ENCODE measurements around the gene TRAK2.
A peak's percentile ranks its signal among the peaks of the same experiment; 100 is the strongest.

TRAK2 gene

DNA sequence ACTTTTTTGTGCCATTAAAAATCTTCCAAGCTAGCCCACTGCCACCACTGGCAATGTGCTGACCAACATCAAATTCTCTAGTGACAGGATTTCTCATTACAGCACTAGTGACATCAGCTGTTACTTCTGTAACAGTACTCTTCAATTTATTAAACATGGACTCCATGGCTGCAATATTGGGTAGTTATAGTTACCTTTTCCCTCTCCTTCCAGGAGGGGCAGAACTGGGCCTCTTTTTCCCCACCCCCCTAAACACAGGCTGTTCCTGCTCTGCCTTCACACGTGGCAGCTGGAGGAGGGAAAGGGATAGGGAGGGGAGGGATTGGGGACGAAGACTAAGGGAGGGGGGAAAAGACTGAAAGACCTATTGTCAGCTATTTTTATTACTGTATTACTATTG, 38.1 kb downstream of the TRAK2 start:
- peaks cover 14% of the 10 kb centered on the region for H3K36me3 Mint-ChIP-seq (ENCODE audit: low read depth)
- H3K27ac Mint-ChIP-seq: no peak overlapping the region
- no peak overlapping the region for H3K4me3 Mint-ChIP-seq

GRCh38 chr2:201411421-201411820, 39.8 kb downstream of the TRAK2 start:
- Mint-ChIP-seq H3K27me3 (ENCODE audit: low read depth) (no peaks in the 10 kb centered on the region), H3K36me3 (ENCODE audit: low read depth) (peaks cover 17% of the 10 kb centered on the region), H3K4me3 (no peak overlapping the region), H3K9me3 (no peaks in the 10 kb centered on the region), H3K4me1 (ENCODE audit: low read depth) (peaks cover 12% of the 10 kb centered on the region), H3K27ac (no peak overlapping the region)

More for the DNA sequence above, 38.1 kb downstream of the TRAK2 start:
- H3K4me1 Mint-ChIP-seq (ENCODE audit: low read depth): peaks cover 2% of the 10 kb centered on the region
- H3K9me3 Mint-ChIP-seq: no peaks in the 10 kb centered on the region
- no peaks in the 10 kb centered on the region for H3K27me3 Mint-ChIP-seq (ENCODE audit: low read depth)

DNA sequence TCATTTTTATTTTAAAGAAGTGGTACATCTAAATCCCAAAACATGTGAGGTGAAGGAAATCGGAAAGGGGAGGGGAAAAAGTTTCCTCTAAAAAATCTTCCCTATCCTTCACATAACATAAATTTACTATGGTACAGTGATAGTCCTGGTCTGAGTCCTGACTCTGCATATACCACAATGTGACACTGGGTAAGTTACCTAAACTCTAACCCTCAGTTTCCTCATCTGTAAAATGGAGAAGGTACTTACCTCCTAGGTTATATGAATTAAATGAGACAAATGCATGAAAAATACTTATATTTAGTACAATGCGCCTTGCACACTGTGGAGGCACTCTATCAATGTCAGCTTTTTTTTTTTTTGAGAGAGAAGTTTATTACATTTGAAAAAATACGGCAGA, 42.3 kb downstream of the TRAK2 start:
- Mint-ChIP-seq H3K9me3 (no peaks in the 10 kb centered on the region), H3K27me3 (ENCODE audit: low read depth) (no peaks in the 10 kb centered on the region), H3K4me3 (no peak overlapping the region), H3K4me1 (ENCODE audit: low read depth) (peaks cover 29% of the 10 kb centered on the region), H3K27ac (no peak overlapping the region), H3K36me3 (ENCODE audit: low read depth) (peaks cover 20% of the 10 kb centered on the region)

GRCh38 chr2:201407265-201407664, 44.0 kb downstream of the TRAK2 start:
- Mint-ChIP-seq H3K9me3 (no peaks in the 10 kb centered on the region), H3K36me3 (ENCODE audit: low read depth) (peaks cover 19% of the 10 kb centered on the region), H3K27me3 (ENCODE audit: low read depth) (no peaks in the 10 kb centered on the region), H3K4me3 (no peak overlapping the region), H3K27ac (no peak overlapping the region), H3K4me1 (ENCODE audit: low read depth) (peaks cover 28% of the 10 kb centered on the region)

DNA sequence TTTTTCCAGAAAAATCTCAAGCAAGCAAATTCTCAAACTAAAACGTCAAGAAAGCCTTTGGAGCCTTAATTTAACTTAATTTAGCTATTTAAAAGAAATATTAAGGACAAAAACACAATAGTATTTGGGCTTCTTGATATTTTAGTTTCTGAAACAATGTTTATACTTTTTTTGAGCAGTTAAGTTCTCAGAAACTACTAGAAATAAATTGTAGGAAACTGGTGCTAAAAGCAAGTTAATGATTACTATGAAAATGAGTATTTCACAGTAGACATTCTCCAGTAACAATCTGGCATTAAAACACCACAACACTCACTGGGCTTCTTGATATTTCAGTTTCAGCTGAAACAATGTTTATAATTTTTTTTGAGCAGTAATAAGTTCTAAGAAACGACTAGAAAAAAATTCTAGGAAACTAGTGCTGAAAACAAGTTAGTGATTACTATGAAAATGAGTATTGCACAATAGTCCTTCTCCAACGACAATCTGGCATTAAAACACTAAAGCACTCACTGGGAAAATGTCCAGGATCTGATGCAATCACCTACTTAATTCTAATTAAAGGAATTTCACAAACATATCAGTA, 45.1 kb downstream of the TRAK2 start:
- Mint-ChIP-seq H3K27me3 (ENCODE audit: low read depth) (no peaks in the 10 kb centered on the region), H3K4me3 (no peak overlapping the region), H3K36me3 (ENCODE audit: low read depth) (peaks cover 9% of the 10 kb centered on the region), H3K4me1 (ENCODE audit: low read depth) (peaks cover 27% of the 10 kb centered on the region), H3K27ac (no peak overlapping the region), H3K9me3 (no peaks in the 10 kb centered on the region)

DNA sequence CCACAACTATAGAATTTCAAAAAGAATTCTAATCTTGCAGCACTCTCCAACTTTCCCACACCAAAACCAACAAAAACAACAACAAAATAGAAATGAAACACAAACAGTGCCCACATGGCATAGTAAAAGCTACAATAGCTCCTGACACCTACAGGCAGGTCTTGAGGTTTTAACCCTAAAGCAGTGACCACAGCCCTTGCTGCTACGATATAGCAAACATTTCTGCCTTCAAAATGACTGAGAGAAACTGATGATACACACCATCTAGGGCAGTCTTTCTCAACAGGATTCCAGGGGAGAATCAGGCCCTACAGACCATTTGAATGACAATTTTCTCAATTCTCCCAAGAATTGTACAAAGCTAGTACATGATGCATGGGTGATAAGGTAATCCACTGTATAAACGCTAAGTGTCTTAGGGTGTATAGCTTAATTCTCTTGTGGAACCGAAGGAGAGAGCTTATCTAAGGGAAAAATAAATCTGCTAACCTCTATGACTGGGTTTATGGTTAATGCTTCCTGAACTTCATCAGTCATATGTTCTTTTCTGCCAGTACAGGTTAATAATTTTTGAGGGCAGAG, 46.5 kb downstream of the TRAK2 start:
- no peak overlapping the region for H3K27ac Mint-ChIP-seq
- H3K4me1 Mint-ChIP-seq (ENCODE audit: low read depth): peaks cover 27% of the 10 kb centered on the region
- H3K4me3 Mint-ChIP-seq: peak overlapping the region; percentile 2
- H3K27me3 Mint-ChIP-seq (ENCODE audit: low read depth): no peaks in the 10 kb centered on the region
- H3K9me3 Mint-ChIP-seq: no peaks in the 10 kb centered on the region
- peaks cover 10% of the 10 kb centered on the region for H3K36me3 Mint-ChIP-seq (ENCODE audit: low read depth)

DNA sequence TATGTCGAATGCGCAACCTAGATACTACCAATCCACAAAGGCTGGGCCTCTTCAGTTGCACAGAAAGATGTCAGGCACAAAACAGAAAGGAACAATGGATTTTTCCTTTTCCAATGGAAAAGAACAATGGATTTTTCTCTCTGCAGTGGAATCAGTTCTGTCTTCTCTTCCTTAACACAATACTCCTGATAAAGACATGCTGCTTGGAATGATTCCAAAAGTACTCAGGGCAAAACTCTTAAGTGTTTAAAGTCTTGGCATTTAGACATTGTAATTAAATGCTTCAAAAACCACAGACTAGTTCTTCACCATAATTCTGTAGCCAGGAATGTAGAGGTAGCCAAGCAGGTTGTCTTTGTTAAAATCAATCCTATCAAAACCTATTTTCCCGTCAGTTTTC, 47.4 kb downstream of the TRAK2 start:
- Mint-ChIP-seq H3K27me3 (ENCODE audit: low read depth) (no peaks in the 10 kb centered on the region), H3K4me1 (ENCODE audit: low read depth) (peaks cover 27% of the 10 kb centered on the region), H3K9me3 (no peaks in the 10 kb centered on the region), H3K27ac (no peak overlapping the region), H3K4me3 (no peak overlapping the region), H3K36me3 (ENCODE audit: low read depth) (peaks cover 14% of the 10 kb centered on the region)

DNA sequence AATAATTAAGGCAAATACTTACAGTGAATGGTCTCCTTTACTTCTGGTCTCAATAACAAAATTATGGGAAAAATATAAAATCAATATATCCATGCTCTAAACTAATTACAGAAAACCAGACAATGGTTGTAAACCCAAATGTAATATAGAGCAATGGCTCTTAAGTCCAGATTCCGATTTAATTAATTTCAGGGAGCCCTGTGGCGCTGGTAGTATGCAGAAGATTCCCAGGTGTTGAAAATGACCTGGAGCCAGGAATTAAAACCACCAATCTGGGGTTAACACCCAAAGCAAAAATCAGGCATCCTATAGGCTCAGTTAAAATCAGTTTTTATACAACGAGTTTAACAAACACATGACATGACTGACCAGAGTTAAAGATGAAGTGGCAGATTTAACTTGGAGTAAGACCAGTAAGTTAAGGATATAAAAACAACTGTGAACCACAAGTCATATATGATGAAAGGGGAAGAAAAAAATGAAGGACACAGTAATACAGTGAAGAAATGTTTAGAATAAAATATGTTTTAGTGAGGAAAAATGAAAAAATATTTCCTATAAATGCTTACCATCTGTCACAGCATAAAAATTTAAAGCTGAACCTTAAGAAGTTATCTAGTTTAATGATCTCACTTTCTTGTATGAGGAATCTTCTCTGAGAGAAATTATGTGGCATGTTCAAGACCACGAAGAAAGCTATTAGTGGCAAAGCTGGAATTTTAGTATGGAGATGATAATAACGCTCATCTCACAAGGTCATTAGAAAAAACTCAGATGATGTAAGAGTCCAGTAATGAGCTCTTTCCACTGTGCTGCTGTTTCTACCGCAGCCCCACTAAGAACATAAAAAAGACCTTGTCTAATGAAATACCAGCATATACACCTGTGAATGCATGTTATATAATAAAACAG, 48.4 kb downstream of the TRAK2 start:
- Mint-ChIP-seq H3K27ac (no peak overlapping the region), H3K27me3 (ENCODE audit: low read depth) (no peaks in the 10 kb centered on the region), H3K4me1 (ENCODE audit: low read depth) (peaks cover 27% of the 10 kb centered on the region), H3K4me3 (no peak overlapping the region), H3K36me3 (ENCODE audit: low read depth) (peaks cover 17% of the 10 kb centered on the region), H3K9me3 (no peaks in the 10 kb centered on the region)

GRCh38 chr2:201401815-201402214, 49.4 kb downstream of the TRAK2 start:
- Mint-ChIP-seq H3K4me1 (ENCODE audit: low read depth) (peaks cover 21% of the 10 kb centered on the region), H3K36me3 (ENCODE audit: low read depth) (peaks cover 16% of the 10 kb centered on the region), H3K27me3 (ENCODE audit: low read depth) (no peaks in the 10 kb centered on the region), H3K4me3 (no peak overlapping the region), H3K27ac (no peak overlapping the region), H3K9me3 (no peaks in the 10 kb centered on the region)

- Mint-ChIP-seq H3K4me1 (ENCODE audit: low read depth) (no peaks in the 10 kb centered on the region), H3K9me3 (no peaks in the 10 kb centered on the region), H3K4me3 (no peak overlapping the region), H3K27me3 (ENCODE audit: low read depth) (no peaks in the 10 kb centered on the region), H3K27ac (no peak overlapping the region), H3K36me3 (ENCODE audit: low read depth) (peaks cover 31% of the 10 kb centered on the region)
These were observed 54.7 kb downstream of the TRAK2 start for GRCh38 chr2:201396595-201396994.

DNA sequence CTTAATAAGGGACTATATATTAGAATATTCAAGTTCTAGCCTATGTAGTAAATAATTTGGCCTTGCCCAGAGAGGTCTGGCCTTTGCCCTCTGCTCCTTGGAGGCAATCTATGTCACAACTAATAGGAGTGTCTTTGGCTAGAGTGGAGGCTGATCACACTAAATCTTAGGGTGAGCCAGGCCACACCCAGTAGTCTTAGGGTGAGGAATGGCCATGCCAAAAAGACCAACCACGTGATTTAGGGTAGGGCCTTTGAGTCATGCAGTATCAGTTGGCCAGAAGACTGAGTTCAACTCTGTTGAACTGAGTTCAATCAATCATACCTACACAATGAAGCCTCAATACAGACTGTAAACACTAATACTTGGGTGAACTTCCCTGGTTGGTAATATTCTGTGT, 68.1 kb downstream of the TRAK2 start:
- Mint-ChIP-seq H3K4me3 (no peak overlapping the region), H3K4me1 (ENCODE audit: low read depth) (no peaks in the 10 kb centered on the region), H3K27me3 (ENCODE audit: low read depth) (no peaks in the 10 kb centered on the region), H3K9me3 (no peaks in the 10 kb centered on the region), H3K36me3 (ENCODE audit: low read depth) (peaks cover 55% of the 10 kb centered on the region), H3K27ac (no peak overlapping the region)

GRCh38 chr2:201378496-201379397, 72.5 kb downstream of the TRAK2 start:
- Mint-ChIP-seq H3K27ac (no peak overlapping the region), H3K36me3 (ENCODE audit: low read depth) (peaks cover 46% of the 10 kb centered on the region), H3K27me3 (ENCODE audit: low read depth) (no peaks in the 10 kb centered on the region), H3K9me3 (peaks cover 7% of the 10 kb centered on the region), H3K4me3 (no peak overlapping the region), H3K4me1 (ENCODE audit: low read depth) (no peaks in the 10 kb centered on the region)

DNA sequence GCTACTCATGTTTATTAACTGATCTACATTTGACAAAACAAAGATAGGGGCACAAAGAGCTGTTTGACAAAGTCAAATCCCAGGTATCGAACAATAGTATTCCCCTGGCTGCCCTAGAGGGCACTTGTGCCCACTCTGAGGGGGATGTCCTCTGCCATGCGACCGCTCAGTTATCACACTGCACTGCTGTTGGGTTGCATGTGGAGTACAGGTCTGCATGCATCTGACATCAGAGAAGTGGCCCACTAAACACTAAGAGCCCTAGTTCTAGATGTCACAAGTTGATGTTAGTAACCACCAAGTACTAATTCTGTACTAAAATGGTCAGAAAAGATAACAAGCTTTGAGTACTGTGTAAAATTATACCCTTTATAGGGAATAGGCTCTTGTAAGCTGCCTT, 74.0 kb downstream of the TRAK2 start:
- Mint-ChIP-seq H3K27ac (no peak overlapping the region), H3K4me1 (ENCODE audit: low read depth) (no peaks in the 10 kb centered on the region), H3K36me3 (ENCODE audit: low read depth) (peaks cover 49% of the 10 kb centered on the region), H3K4me3 (no peak overlapping the region), H3K9me3 (peaks cover 7% of the 10 kb centered on the region), H3K27me3 (ENCODE audit: low read depth) (no peaks in the 10 kb centered on the region)

DNA sequence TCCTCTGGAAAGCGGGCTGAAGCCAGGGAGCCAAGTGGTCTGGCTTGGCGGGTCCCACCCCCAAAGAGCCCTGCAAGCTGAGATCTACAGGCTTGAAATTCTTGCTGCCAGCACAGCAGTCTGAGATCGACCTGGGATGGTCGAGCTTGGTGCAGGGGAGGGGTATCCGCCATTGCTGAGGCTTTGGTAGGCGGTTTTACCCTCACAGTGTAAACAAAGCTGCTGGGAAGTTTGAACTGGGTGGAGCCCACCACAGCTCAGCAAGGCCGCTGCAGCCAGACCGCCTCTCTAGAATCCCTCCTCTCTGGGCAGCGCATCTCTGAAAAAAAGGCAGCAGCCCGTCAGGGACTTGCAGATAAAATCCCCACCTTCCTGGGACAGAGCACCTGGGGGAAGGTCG, 81.5 kb downstream of the TRAK2 start:
- Mint-ChIP-seq H3K36me3 (ENCODE audit: low read depth) (peaks cover 55% of the 10 kb centered on the region), H3K4me3 (no peak overlapping the region), H3K9me3 (peaks cover 28% of the 10 kb centered on the region), H3K27ac (no peak overlapping the region), H3K27me3 (ENCODE audit: low read depth) (no peaks in the 10 kb centered on the region), H3K4me1 (ENCODE audit: low read depth) (no peaks in the 10 kb centered on the region)

All from T-helper 1 cell treated with Interleukin-12 subunit alpha and Interleukin-12 subunit beta and Interleukin-4 antibody, amounts not matched to agents 30 μg/mL and 1 μg/mL, for 36 hours (primary cell).